Fibroblast of skin of scalp (primary cell): ENCODE results near the gene LRRK1.
A peak's percentile ranks its signal among the peaks of the same experiment; 100 is the strongest.
"Not testable (repeated sequence)": the region's sequence is repeated elsewhere in the genome, so short reads cannot be mapped to it uniquely, and the experiment has no call there.

Experiments
- DNase-seq: peaks from one replicate; pipeline ENCODE4 v3.0.0-alpha.2; 2013

Gene LRRK1

DNA sequence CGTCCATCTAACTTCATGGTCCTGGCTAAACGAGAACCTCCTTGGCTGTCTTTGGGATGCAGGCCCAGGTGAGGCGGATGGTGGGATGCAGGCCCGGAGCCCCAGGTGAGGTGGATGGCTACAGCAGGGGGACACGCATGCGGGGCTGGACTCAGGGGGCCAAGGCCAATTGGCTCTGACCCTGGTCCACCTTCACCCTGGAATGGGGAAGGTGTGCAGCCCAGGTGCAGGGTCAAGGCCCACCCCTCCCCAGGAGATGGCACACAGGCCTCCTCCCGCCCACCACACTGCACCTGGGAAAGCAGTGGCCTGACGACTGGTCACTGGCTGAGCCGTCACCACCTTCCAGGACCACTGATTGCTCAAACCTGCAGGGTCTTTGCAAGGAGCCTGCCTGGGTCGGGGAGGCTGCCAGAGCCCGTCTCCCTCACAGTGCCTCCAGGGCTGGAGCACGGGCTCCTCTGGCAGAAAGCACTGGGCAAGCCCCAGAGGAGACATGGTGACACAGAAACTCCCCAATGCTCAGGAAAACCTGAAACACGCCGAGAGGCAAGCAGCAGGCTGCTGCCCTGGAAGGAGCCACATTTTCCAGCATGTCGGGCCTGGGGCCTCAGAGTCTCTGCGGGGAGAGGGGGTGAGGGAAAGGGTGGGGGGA, 159.6 kb downstream of the LRRK1 start:
- no peak for DNase-seq

DNA sequence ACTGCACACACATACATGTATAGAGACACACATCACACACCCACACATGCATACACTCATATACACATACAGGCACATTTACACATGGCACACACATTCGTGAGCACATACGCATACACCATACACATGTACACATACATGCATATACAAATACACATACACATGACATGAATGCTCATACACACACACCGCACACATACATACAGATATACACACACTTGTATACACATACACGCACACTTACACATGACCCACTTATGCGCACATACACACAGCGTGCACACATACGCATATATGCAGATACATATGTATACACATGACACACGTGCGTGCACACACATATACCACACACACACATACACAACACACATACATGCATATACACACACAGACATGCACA, 162.7 kb downstream of the LRRK1 start:
- no peak for DNase-seq

DNA sequence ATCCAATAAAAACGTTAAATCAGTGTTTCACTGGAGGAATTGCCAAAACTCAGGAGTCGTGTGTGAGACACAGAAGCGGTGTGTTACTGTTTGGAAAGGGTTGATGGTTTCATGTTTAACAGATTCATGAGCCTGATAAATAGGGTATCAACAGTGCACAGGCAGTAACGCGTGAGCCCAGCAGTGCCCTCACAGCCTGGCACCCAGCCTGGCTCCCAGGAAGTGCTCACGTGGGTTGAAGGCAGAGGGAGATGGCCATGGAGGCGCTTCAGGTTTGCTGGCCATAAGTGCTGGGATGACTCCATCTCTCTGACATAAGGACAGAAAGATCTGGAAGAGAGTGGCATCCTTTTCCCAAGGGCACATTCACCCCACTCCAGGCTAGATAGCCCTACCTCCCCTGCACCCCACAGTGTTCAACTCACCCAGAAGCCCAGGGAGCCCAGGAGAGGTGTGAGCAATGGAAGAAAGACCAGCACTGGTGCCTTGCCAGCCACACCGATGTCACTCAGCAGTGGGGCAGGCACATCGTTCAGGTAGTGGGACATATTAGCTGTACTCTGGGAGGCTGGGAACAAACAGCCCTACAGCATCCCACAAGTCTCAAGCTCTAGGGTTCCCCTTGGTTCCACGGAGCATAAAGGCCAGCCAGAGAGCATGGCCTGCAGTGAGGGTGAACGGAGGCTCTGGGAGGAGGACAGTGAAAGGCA, 164.3 kb downstream of the LRRK1 start:
- no peak for DNase-seq

DNA sequence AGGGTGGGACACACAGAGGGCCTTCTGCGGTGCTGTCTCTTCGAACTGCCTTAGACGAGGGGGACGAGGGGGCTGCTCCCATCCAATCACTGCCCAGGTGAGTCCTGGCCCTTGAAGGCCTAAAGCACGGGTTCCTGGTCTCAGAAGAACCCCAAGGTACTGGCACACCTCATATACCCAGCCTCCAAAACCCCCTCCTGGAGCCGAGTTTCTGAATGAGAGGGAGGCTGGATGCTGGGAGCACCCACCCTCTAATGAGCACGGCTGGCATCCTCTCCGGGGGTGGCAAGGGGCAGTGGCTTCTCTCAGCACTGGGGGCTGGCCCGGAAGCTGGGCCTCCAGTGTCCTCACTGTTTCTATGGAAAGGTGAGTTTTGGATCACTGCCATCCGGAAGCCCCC, 165.6 kb downstream of the LRRK1 start:
- no peak for DNase-seq

DNA sequence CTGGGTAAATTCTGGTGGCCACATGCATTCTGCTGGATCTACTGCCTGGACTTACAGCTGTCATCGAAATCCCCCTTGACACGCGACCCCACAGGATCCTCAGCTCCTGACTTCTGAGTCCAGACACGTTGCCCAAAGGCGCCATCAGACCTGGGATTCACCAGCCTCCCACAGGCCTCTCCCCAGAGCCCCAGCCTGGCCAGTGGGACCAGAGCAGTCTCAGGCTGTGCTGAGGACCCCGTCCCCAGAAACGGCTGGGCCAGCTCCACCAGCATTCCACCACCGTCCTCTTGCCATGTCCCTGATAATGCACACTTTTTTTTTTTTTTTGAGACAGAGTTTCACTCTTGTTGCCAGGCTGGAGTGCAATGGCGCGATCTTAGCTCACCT, 166.1 kb downstream of the LRRK1 start:
- DNase-seq = no peak

DNA sequence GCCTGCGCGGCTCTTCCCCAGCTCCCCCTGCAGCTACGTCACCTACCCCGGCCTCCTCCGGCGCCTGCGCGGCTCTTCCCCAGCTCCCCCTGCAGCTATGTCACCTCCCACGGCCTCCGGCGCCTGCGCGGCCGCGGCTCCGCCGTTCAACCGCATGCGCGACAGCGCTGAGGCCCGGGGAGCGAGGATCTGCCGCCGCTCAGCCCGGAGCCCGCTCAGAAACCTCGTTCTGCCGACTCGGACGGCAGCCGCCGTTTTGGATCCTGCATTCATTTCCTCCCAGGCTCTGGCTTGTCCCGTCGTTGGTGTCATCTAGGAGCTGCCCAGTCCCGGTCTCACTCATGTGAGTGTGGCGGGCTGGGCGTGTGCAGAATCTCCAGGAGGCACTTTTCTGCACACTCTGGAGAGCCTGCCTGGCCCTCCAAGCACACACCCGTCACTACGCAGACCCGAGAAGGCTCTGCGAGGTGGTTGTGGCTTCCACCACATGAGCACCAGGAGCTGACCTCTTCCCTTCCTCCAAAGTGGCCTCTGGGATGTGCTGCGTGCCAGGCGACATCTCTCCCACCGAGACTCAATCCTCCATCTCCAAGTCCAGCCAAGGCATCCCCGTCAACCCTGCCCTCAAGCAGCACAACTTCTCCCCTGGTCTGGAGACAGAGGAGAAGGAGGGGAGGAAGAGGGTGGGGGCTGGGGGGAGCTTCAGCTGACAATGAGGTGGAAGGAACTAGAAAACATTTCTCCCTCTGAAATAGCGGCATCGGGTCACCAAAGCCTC, 167.4 kb downstream of the LRRK1 start:
- DNase-seq = no peak

DNA sequence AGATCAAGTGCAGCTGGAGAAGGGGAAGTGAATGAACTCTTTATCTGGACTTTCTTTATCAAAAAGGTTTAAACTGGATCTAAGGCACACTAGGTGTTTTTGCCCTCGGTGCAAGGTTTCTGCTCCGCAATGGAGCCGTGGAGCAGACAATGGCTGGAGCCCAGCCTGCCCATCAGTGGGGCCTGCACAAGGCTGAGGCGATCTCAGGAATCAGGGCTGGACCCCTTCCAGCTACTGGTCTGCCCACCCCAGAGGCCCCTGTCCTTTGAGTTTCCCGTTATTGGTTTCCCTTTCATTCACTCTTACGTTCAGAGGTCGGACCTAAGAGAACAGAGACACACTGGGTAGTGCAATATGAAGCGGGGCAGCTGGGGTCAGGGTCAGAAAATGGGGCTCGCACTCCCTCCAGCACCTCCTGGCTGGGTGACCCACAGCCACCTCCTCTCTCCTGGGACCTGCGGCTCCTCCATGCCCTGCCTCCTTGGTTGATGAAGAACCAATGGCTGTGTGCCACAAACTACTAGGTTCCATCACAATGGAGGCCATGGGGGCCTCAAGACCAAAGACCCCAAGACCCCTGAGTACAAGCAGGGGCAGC, 168.1 kb downstream of the LRRK1 start:
- no peak for DNase-seq

DNA sequence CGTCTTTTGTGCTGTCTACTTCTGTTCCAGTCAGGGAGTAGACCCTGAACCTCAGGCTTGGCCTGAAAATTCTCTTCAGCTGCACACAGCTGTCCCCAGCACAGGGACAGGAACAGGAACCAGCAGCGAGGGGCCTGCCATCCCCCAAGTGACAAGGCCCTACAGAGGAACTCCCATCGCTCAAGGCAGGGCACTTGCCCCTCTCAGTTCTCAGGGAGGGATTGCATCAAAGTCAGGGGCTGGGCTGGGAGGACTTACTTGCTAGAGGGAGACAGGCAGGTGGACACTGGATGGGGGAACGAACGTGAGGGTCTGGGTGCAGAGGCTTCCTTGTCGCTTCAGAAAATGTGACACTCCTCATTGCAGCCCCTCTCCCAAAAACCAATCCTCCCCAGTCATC, 169.1 kb downstream of the LRRK1 start:
- DNase-seq = no peak

DNA sequence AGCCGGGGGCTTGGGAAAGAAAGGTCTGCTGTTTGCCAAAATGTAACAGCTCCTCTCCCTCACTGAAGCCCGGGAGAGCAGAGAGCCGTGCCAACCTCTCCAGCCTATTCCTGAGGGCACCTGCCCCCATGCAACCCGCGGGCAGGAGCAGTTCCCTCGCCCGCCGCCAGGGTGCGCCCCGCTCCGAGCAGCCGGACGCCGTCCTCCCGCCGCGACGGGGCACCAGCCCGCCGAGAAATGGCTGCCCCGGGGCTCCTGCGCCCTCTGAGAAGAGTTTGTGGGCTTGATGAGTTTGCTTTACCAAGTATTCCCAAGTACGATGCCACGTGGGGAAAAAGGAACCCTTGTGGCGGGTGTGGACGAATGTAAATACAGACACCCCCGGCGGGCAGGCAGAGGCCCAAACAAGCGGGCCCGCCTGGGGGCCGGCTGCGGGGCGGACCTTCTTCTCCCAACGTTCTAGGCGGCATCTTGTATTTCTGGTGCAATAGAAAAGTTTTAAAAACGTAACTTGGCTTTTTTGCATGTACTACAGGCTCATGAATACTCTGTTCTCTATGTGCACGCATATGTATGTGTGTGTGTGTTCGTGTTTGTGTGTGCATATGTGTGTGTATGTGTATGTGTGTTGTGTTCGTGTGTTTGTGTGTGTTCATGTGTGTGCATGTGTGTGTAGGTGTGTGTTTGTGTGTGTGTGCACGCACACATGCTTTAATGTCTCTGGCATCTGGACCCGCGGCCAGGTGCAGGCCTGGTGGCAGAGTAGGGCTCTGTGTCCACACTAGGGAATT, 169.8 kb downstream of the LRRK1 start:
- peak; percentile 56 for DNase-seq

DNA sequence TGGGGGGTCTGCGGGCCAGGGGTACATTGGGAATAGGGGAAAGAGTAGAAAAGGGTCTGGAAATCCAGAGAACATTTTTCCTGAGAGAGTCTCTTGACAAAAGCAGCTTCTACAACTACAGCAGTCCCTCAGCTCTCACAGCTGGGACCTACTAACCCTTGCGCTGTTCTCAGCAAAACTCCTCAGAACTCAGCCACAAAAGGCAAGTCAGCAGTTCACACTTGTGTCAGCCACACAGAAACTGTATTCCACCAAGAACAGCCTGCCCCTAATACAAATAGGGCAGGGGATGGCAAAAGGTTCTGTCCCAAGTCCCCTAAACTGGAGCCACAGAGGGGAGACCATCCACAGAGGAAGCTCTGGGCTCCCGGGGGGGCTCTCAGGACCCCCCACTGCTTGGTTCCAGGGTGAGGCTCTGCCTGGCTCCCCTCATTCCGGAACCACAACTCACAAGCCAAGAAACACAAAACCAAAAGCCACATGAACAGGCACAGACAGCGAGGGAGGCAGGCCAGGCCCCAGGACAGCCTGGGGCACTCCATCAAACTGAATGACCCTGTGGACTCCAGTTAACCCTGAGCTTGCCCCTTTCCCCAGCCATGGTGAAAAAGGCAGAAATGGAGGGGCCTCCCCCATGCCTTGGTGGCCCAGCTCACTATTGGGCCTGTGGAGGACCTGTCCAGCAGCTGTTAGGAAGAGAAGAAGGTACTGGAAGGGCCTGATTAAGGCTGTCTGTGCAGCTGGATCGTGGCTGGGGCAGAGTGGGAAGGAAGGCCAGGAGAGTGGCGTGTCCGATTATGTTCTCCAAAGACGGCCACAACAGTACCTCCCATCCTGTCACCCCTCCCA, 170.6 kb downstream of the LRRK1 start:
- no peak for DNase-seq

DNA sequence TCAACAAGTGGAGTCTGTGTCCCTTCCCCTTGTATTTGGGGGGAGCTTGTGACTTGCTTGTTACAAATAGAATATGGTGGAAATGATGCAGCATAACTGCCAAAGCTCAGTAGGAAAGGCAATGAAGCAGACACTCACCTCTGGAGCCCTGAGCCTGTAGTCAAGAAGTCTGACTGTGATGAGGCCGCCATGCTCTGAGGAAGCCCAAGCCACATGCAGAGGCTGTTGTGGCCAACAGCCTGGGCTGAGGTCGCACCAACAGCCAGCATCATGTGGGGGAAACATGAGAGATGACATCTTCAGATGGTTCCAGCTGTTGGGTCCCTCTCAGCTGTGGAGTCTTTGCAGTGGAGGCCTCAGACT, 171.3 kb downstream of the LRRK1 start:
- no peak for DNase-seq

DNA sequence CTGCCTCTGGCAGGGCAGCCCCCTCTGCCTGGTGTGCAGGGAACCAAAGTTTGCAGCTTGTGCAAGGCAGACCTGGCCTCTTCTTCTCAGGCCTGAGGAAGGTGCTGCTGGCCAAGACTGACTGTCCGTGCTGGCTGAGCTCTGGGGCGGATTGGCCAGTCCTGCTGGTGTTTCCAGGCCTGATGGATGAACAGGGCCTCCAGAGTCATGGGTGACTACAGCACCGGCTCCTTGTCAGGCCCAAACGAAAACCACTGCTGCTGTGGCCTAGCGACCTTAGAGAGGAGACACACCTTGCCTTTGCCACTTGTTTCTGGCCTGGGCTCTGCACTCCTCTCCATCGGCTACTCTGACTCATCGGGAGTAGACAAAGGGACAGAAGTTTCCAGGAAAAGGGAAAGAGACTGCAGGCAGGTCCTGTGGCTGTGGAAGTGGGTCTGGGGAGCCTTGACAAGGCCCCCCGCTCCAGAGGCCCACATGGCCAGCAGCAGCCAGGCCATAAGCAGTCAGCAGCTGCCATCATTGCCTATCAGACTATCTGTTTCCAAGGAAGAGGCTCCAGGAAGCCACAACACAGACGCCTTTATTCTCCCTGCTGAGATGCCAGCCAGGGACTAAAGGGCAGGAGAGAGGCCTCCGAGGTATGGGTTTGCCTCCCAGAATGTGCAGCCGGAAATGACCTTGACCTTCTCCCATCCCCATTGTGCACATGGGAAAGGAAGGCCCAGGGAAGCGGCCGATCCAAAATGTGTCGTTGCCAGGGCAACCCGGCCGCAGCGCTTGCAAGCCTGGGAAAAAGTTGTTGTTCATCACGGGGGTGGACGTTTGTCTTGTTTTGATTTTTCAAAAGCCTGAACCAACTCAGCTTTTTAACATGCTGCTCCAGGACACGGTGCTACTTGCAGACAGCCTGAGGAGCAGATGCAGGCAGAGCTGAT, 172.2 kb downstream of the LRRK1 start:
- peak; percentile 60 for DNase-seq

DNA sequence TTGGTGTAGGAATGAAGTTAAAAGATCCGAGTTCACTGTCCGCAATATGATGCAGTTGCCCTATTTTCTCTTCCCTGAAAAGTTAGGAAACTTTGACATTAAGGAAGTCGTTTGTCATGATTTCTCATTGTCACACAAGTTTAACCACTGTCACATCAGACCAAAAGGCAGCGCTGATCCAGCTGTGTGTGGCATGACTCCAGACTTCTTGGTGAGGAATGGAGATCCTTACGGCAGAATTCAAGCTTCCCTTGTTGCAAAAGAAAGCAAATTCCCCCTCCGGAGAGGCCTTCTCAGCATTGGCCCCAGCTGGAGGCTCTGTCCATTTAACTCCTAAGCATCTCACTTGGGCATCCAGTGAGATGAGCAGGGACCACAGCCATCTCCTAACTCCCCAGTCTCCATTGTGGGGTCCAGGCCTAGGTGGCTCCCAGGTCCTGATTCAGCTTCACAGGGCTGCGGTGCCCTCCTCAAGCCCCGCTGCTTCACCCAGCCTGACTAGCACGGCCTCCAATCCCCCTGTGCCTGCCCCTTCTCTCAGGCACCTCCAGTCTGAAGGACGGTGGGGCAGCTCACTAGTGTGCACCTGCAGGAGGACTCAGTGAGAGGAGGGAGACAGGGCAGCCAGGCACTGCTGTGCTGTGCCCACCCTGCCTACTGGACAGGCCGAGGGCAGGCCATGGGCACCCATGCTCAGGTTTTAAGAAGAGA, 173.2 kb downstream of the LRRK1 start:
- peak; percentile 42 for DNase-seq

DNA sequence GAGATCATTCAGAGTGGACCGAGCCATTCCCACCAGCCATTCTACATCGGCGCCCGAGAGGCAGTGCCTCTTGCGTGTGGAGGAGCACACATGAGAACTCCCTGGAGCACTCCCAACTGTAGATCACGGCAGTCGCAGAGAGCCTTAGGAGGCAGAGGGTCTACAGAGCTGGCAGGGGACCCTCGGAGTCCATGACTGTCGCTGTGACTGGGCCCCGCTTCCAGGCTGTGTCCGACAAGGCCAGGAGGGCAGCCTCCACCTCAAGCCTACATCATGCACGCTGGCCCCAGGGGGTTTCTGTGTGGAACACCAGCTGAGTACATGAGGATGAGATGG, 173.7 kb downstream of the LRRK1 start:
- DNase-seq = no peak

DNA sequence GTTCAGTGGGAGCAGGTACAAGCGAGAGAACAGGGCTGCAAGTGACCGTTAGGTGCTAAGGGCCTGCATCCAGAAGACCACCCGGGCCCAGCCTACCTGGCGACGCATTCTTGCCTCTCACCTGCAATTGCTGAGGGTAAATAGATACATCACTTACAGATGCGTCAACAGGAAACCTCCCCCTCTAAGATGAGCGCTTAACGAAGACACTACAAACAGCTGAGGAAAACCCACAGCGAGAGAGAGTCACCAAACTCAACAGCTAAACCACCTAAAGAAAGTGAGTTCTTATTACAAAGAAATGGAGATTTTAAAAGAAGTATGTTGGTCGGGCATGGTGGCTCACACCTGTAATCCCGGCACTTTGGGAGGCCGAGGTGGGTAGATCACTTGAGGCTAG, 174.8 kb downstream of the LRRK1 start:
- DNase-seq = no peak

DNA sequence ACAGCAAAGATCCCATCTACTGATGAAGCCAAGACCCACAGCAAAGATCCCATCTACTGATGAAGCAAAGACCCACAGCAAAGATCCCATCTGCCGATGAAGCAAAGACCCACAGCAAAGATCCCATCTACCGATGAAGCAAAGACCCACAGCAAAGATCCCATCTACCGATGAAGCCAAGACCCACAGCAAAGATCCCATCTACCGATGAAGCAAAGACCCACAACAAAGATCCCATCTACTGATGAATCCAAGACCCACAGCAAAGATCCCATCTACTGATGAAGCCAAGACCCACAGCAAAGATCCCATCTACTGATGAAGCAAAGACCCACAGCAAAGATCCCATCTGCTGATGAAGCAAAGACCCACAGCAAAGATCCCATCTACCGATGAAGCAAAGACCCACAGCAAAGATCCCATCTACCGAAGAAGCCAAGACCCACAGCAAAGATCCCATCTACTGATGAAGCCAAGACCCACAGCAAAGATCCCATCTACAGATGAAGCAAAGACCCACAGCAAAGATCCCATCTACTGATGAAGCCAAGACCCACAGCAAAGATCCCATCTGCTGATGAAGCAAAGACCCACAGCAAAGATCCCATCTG, 176.7 kb downstream of the LRRK1 start:
- not testable (repeated sequence) for DNase-seq

DNA sequence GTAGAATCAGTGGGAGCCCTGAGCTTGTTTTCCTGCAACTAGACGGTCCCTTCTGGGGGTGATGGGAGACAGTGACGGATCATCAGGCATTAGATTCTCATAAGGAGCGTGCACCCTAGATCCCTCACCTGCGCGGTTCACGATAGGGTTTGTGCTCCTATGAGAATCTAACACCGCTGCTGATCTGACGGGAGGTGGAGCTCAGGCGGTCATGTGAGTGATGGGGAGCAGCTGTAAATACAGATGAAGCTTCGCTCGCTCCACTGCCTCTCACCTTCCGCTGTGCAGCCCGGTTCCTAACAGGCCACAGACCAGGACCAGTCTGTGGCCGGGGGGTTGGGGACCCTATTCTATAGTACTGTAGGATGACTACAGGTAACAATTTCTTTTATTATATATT, 178.0 kb downstream of the LRRK1 start:
- DNase-seq = no peak

DNA sequence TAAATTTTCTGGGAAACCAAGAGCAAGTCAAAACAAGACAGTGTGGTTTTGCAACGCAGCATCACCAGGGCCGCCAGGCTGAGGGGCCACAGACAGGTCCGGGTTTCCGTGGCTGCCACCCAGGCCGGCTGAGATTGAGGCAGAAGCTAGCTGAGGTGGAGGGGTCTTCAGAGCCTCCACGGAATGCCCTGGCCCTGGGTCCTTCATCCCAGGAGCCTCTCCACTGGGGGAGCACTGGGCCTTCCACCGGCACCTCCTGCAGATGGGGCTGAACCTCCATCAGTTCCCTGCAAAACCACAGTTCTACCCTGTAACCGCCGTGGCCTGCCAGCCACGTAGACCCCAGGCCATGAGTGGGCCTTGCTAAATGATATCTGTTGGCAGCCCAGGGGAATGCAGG, 180.0 kb downstream of the LRRK1 start:
- no peak for DNase-seq

DNA sequence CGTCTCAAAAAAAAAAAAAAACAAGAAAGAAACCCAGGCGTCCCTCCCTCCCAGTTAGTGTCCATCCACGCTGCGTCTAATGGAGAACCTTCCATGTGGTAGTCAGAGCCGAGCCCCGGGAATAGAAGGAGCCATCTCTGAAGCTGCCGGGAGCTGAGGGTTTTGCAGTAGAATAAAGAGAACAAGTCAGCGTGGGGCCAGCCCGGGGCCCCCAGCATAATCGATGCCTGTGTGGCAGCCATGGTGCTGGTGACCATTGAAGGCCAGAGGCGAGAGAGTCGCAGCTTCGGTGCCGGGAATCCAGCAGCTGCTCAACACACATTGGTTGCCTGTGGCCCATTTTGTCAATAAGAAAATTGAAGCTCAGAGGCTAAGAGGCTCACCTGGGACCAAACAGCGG, 181.0 kb downstream of the LRRK1 start:
- DNase-seq = no peak
